H54 (cell line): Measurements from ENCODE around the gene OR2T8.
A peak's percentile ranks its signal among the peaks of the same experiment; 100 is the strongest.

Experiments
- DNase-seq: peaks from one replicate; pipeline ENCODE4 v3.0.0; 2011; ENCODE audit warnings: low spot score, mixed read lengths; ENCODE audit not compliant: insufficient read length
- FAIRE-seq: peaks from 3 replicates; lab custom pipeline; 2011; peaks lifted over from hg19 to GRCh38; lab: Jason Lieb, UNC
- POLR2A ChIP-seq: IDR thresholded peaks from 2 replicates; pipeline ENCODE4 v1.6.1; 2011; ENCODE audit warnings: low read depth, mild to moderate bottlenecking, low read length

OR2T8 gene

GRCh38 chr1:247935781-247936180 lies 15.7 kb downstream of the OR2T8 start:
- DNase-seq: no peak
- no peak for FAIRE-seq
- no peak for TF ChIP-seq POLR2A

- FAIRE-seq (no peak), DNase-seq (no peak)
- no peak for TF ChIP-seq POLR2A
Observed at GRCh38 chr1:247936415-247936814, 16.4 kb downstream of the OR2T8 start.

GRCh38 chr1:247936965-247937734 lies 17.1 kb downstream of the OR2T8 start:
- FAIRE-seq (peak; percentile 55), DNase-seq (peak; percentile 58)

GRCh38 chr1:247942624-247943023 lies 22.6 kb downstream of the OR2T8 start:
- FAIRE-seq (no peak), DNase-seq (no peak)
- no peak for TF ChIP-seq POLR2A

GRCh38 chr1:247948558-247948957 lies 28.5 kb downstream of the OR2T8 start, which contains the start of gene OR2L8:
OR2L8 (plus strand) TSS chr1:247948858; CDS start chr1:247948858, 0 bp downstream.
- FAIRE-seq: no peak
- no peak for TF ChIP-seq POLR2A
- no peak for DNase-seq

- no peak for DNase-seq
- FAIRE-seq: no peak
- TF ChIP-seq POLR2A: no peak
Observed at GRCh38 chr1:247953408-247953807, 33.4 kb downstream of the OR2T8 start.

GRCh38 chr1:247961791-247962190 lies 41.7 kb downstream of the OR2T8 start:
- no peak for TF ChIP-seq POLR2A
- DNase-seq (no peak), FAIRE-seq (no peak)

- no peak for FAIRE-seq
- no peak for TF ChIP-seq POLR2A
- no peak for DNase-seq
Observed at GRCh38 chr1:247962911-247963588, 43.0 kb downstream of the OR2T8 start.

- TF ChIP-seq POLR2A: no peak
- FAIRE-seq: no peak
- no peak for DNase-seq
Observed at GRCh38 chr1:247964933-247965332, 44.9 kb downstream of the OR2T8 start, which contains the start of gene OR2AK2. OR2AK2 (plus strand) TSS chr1:247965233; CDS start chr1:247965377, 144 bp downstream.

- FAIRE-seq: no peak
- TF ChIP-seq POLR2A: no peak
- DNase-seq: no peak
Observed at GRCh38 chr1:247966532-247967204, 46.6 kb downstream of the OR2T8 start.
